Measurements from ENCODE around the gene HSD3B1.

GRCh38 chr1:119515221-119515620 is 8.2 kb downstream of the HSD3B1 start:
- TF ChIP-seq POLR2AphosphoS5 (IDR thresholded peaks at IDR 0.05; ENCODE audit: low read depth, low read length) (no peak), CTCF (IDR thresholded peaks at IDR 0.05) (no peak), SMC3 (IDR thresholded peaks at IDR 0.05; ENCODE audit: low read depth, low read length) (no peak), NFIC (IDR thresholded peaks at IDR 0.05; ENCODE audit: borderline replicate concordance) (no peak), EZH2phosphoT487 (IDR thresholded peaks at IDR 0.05; ENCODE audit: borderline replicate concordance, low read depth) (no peak), MAX (IDR thresholded peaks at IDR 0.05; ENCODE audit: low read depth) (no peak), JUND (IDR thresholded peaks at IDR 0.05) (no peak), TCF12 (IDR thresholded peaks at IDR 0.05) (no peak), IRF3 (IDR thresholded peaks at IDR 0.05; ENCODE audit: low read depth, low read length) (no peak), RAD21 (IDR thresholded peaks at IDR 0.05; ENCODE audit: low read length) (no peak), RFX5 (IDR thresholded peaks at IDR 0.05; ENCODE audit: low read length) (no peak), EP300 (IDR thresholded peaks at IDR 0.05; ENCODE audit: borderline replicate concordance in 1 of 2, low read depth in 1 of 2, low read length in 1 of 2) (no peak), USF1 (IDR thresholded peaks at IDR 0.05; ENCODE audit: borderline replicate concordance, low read depth) (no peak), NRF1 (IDR thresholded peaks at IDR 0.05; ENCODE audit: low read depth, low read length) (no peak)
